Pons (tissue), 1 donor: ENCODE data around the gene VPREB3.

ENCODE experiments used
- DNase-seq: peaks from one replicate; pipeline ENCODE4 v3.0.0-alpha.2; 2016; ENCODE audit warnings: low spot score

The VPREB3 gene

GRCh38 chr22:23782703-23783102, 28.5 kb upstream of the VPREB3 start:
- DNase-seq: no peak

GRCh38 chr22:23782252-23782651, 28.0 kb upstream of the VPREB3 start:
- no peak for DNase-seq

- DNase-seq: peak; percentile 33
Measured at GRCh38 chr22:23781511-23782183, 27.4 kb upstream of the VPREB3 start.

GRCh38 chr22:23781065-23781464, 26.8 kb upstream of the VPREB3 start:
- peak; percentile 93 for DNase-seq

GRCh38 chr22:23780146-23780748, 26.0 kb upstream of the VPREB3 start:
- no peak for DNase-seq

- no peak for DNase-seq
Measured at GRCh38 chr22:23779731-23780130, 25.5 kb upstream of the VPREB3 start.

GRCh38 chr22:23779083-23779482, 24.9 kb upstream of the VPREB3 start:
- DNase-seq: no peak

- no peak for DNase-seq
Measured at GRCh38 chr22:23778577-23778900, 24.3 kb upstream of the VPREB3 start.

- no peak for DNase-seq
Measured at GRCh38 chr22:23777776-23778576, 23.8 kb upstream of the VPREB3 start.

GRCh38 chr22:23775779-23776375, 21.7 kb upstream of the VPREB3 start:
- no peak for DNase-seq

- no peak for DNase-seq
Measured at GRCh38 chr22:23774922-23775436, 20.8 kb upstream of the VPREB3 start.

GRCh38 chr22:23774114-23774921, 20.1 kb upstream of the VPREB3 start:
- DNase-seq: no peak

GRCh38 chr22:23773483-23774113, 19.4 kb upstream of the VPREB3 start:
- DNase-seq: no peak

- no peak for DNase-seq
Measured at GRCh38 chr22:23772649-23773473, 18.6 kb upstream of the VPREB3 start, which contains the start of gene MMP11. Gene MMP11, plus strand, starts transcription at chr22:23772849. Its CDS starts 22 bp downstream, at chr22:23772871.

- no peak for DNase-seq
Measured at GRCh38 chr22:23772315-23772648, 18.1 kb upstream of the VPREB3 start.

GRCh38 chr22:23769321-23769965, 15.2 kb upstream of the VPREB3 start:
- DNase-seq: no peak

GRCh38 chr22:23767673-23768548, 13.7 kb upstream of the VPREB3 start, which contains the start of gene CHCHD10:
Gene CHCHD10, minus strand, starts transcription at chr22:23767972. Its CDS starts 98 bp downstream, at chr22:23767874.
- DNase-seq: peak; percentile 84

- no peak for DNase-seq
Measured at GRCh38 chr22:23767303-23767672, 13.1 kb upstream of the VPREB3 start.
